Heart left ventricle (tissue), 16 donors: Measurements from ENCODE around the gene FXYD2. TPM values are rescaled to one million over a fixed set of nuclear protein-coding genes. Genes with fewer than 3 reads are reported as not detected.

Experiments
- ATAC-seq, 4 donors: fragments of 200-7000 bp; cut with Tn5 transposase; one replicate each; pipeline ENCODE4 v1.9.1; 2020 to 2022; ENCODE audit warnings: moderate library complexity in 4 of 4, mild to moderate bottlenecking in 3 of 4, moderate number of reproducible peaks in 1 of 4
- DNase-seq, 5 donors: peaks; one replicate each; pipeline ENCODE4 v3.0.0-alpha.2; 2020
- H3K27ac ChIP-seq, 12 donors: fragments of 200-600 bp; sonication (generic) in 4 of 12; one replicate each; pipeline versions ENCODE4 v1.5.0 to v1.8.0; 2016 to 2022; ENCODE audit warnings: mild to moderate bottlenecking in 2 of 12
- H3K27me3 ChIP-seq, 9 donors: fragments of 200-600 bp; sonication (generic) in 2 of 9; one replicate each; pipeline versions ENCODE4 v1.5.1 to v1.8.0; 2016 to 2022; ENCODE audit warnings: mild to moderate bottlenecking in 3 of 9
- H3K36me3 ChIP-seq, 9 donors: fragments of 200-600 bp; sonication (generic) in 2 of 9; one replicate each; pipeline versions ENCODE4 v1.5.0 to v1.8.0; 2018 to 2022; ENCODE audit warnings: mild to moderate bottlenecking in 2 of 9
- H3K4me1 ChIP-seq, 12 donors: fragments of 200-600 bp; sonication (generic) in 4 of 12; one replicate each; pipeline versions ENCODE4 v1.5.0 to v1.8.0; 2016 to 2022; ENCODE audit warnings: mild to moderate bottlenecking in 3 of 12
- H3K4me3 ChIP-seq, 12 donors: fragments of 200-600 bp; sonication (generic) in 4 of 12; one replicate each; pipeline versions ENCODE4 v1.5.0 to v1.8.0; 2017 to 2022; ENCODE audit warnings: mild to moderate bottlenecking in 9 of 12, moderate library complexity in 4 of 12
- H3K9me3 ChIP-seq, 12 donors: fragments of 200-600 bp; sonication (generic) in 4 of 12; one replicate each; pipeline versions ENCODE4 v1.5.0 to v1.8.0; 2016 to 2022; ENCODE audit warnings: mild to moderate bottlenecking in 1 of 12
- CTCF ChIP-seq, 12 donors: fragments of 200-600 bp; sonication (generic) in 4 of 12; IDR thresholded peaks; one replicate each; pipeline versions ENCODE4 v1.5.0 to v1.8.0; 2018 to 2022; ENCODE audit warnings: antibody characterized with exemption in 12 of 12, mild to moderate bottlenecking in 5 of 12
- POLR2A ChIP-seq, 2 donors: fragments of 450-650 bp; IDR thresholded peaks; one replicate each; pipeline ENCODE4 v1.6.1; 2017; ENCODE audit warnings: antibody characterized with exemption in 2 of 2, mild to moderate bottlenecking in 2 of 2, moderate library complexity in 2 of 2
- WGBS, 4 donors: extraction: QIAGEN DNeasy Blood & Tissue Kit in 2 of 4; methylation state at CpG; one replicate each; pipeline versions ENCODE4 v1.1.5 to v1.1.7; 2013 to 2018; 5-methylcytosine and 5-hydroxymethylcytosine counted together
- intact Hi-C, 10 donors: fragments of 100-400 bp; cut with DNase I; formaldehyde crosslinking; loops; one replicate each; pipeline versions ENCODE4 v1.11.1 to v1.14.2; 2022
- polyA plus RNA-seq, 2 donors: library from polyadenylated mRNA; stranded (reverse); fragments of 200-250 nt; gene quantifications; one replicate each; pipeline ENCODE4 v1.2.3, GENCODE V29; 2013
- total RNA-seq, 9 donors: library from RNA; depleted of rRNA in 2 of 9; stranded (reverse); fragments of >200 nt in 2 of 9; fragmentation: NEBNext Ultra II Directional in 3 of 9; extraction: Animal tissue kit (Norgen Biotek cat#: 25700) in 3 of 9; gene quantifications; one replicate each; pipeline versions ENCODE4 v1.1.0 to v1.2.4, GENCODE V29; 2016 to 2023
- donor health status: ischemic (EF 13 %, LVEDD 7.1; RV severe dilation, severe dysfunction).
- donor health status: healthy with polysubstance abuse.
- donor health status: DM: no; HTN: yes; CAD: no.
- donor health status: DM: no; HTN: no; CAD: no.
- donor health status: ischemic (EF 25% LVEDD 6.9; RV normal size, moderate dysfunction).
- donor health status: ischemic (EF 25% LVEDD 5.7; RV mildly dilated, moderate dysfunction).
- donor health status: healthy.
- donor health status: DM: yes; HTN: yes; CAD: no.
- donor health status: ischemic (EF 35%, LVEDD 5.7; RV mildly dilated, moderate dysfunction).
- donor health status: nonischemic (EF 11% LVEDD 7.7; RV severe dilation, severe dysfunction).
- donor health status: DM: yes; HTN: yes; CAD: no.
- donor health status: PGD.
- donor health status: ischemic (EF 29% LVEDD 5.4; RV normal size, mild dysfunction).
- donor health status: nonischemic (EF 23%, LVEDD 6.1; RV moderate dilation, normal function).

Gene FXYD2
- total and polyA plus RNA-seq, 11 donors: 0.48 to 2.7 (median 1.8) TPM; not detected in 1

DNA sequence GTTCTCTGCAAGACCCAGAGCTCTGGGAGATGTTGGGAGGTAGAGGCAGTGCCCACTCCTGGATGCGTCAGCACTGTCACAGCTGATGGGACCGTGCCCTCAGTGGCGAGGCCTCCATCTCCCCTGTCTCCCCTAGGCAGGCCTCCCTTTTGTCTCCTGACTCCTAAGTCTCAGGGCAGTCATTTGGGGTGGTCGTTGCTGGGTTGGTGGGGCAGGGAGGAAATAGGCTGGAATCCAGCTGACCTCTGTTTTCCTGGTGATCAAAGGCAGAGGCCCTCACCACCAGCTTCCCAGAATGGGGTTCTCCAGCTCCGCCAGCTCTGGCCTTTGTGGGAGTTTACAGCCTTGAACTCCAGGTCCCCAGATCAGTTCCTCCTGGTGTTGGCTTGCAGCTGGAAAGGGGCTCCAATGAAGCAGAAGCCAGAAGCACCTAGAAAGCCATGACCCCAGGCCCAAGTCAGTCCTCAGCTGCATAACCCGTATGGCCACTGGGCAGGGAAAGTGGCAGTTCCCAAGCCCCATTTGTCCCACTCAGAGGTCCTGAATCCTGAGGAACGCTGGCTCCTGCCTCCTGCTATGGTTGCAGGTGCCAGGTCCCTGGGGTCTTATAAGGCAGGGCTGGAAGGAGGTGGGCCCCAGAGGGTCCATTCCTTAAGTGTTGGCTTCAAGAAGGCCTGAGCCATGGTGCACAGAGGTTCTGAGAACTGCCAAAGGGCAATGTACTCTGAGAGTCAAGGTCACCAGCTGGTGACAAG, 7.3 kb upstream of the FXYD2 start:
- DNase-seq (peak in 2 of 5 donors; percentile 4 to 20), ATAC-seq (no peak)
- WGBS, 4 donors: 74 to 88% (median 83%) methylated on average over 5 to 7 of the region's 7 CpGs
- Histone ChIP-seq H3K27ac (no peak overlapping the region), H3K27me3 (no peaks in the 10 kb centered on the region), H3K4me1 (peaks cover 0 to 52% (median 25%) of the 10 kb centered on the region in 12 donors), H3K4me3 (no peak overlapping the region), H3K36me3 (no peaks in the 10 kb centered on the region), H3K9me3 (no peaks in the 10 kb centered on the region)
- intact Hi-C loops: loop anchor here in 1 of 10 donors (5.0 kb wide), 1 partner anchor 220 kb away; no protein-coding TSS in a partner anchor
- TF ChIP-seq POLR2A (IDR thresholded peaks at IDR 0.05) (no peak), CTCF (IDR thresholded peaks at IDR 0.05) (no peak)

- H3K36me3 ChIP-seq: no peaks in the 10 kb centered on the region
- H3K27me3 ChIP-seq: no peaks in the 10 kb centered on the region
- peaks cover 0 to 44% (median 25%) of the 10 kb centered on the region in 12 donors for H3K4me1 ChIP-seq
- H3K9me3 ChIP-seq: no peaks in the 10 kb centered on the region
- H3K27ac ChIP-seq: no peak overlapping the region
- TF ChIP-seq CTCF (IDR thresholded peaks at IDR 0.05) (no peak), POLR2A (IDR thresholded peaks at IDR 0.05) (no peak)
- intact Hi-C loops: loop anchor here in 1 of 10 donors (5.0 kb wide), 1 partner anchor 221 kb away; no protein-coding TSS in a partner anchor
- no peak for ATAC-seq
- no peak overlapping the region for H3K4me3 ChIP-seq
- WGBS, 4 donors: 48 to 71% (median 63%) methylated on average over 6 of the region's 6 CpGs
- peak in 2 of 5 donors; percentile 6 to 19 for DNase-seq
Observed at GRCh38 chr11:117830674-117831351, 6.3 kb upstream of the FXYD2 start.

- intact Hi-C loops: loop anchor here in 1 of 10 donors (5.0 kb wide), 1 partner anchor 222 kb away; no protein-coding TSS in a partner anchor
- ATAC-seq (no peak), DNase-seq (peak in 2 of 5 donors; percentile 4 to 26)
- H3K27me3 ChIP-seq: no peaks in the 10 kb centered on the region
- H3K27ac ChIP-seq: no peak overlapping the region
- peaks cover 0 to 50% (median 30%) of the 10 kb centered on the region in 12 donors for H3K4me1 ChIP-seq
- WGBS, 4 donors: 79 to 90% (median 84%) methylated on average over 14 of the region's 14 CpGs
- TF ChIP-seq POLR2A (IDR thresholded peaks at IDR 0.05) (no peak), CTCF (IDR thresholded peaks at IDR 0.05) (no peak)
- H3K9me3 ChIP-seq: no peaks in the 10 kb centered on the region
- H3K36me3 ChIP-seq: no peaks in the 10 kb centered on the region
- no peak overlapping the region for H3K4me3 ChIP-seq
Observed at GRCh38 chr11:117830072-117830471, 5.5 kb upstream of the FXYD2 start.

DNA sequence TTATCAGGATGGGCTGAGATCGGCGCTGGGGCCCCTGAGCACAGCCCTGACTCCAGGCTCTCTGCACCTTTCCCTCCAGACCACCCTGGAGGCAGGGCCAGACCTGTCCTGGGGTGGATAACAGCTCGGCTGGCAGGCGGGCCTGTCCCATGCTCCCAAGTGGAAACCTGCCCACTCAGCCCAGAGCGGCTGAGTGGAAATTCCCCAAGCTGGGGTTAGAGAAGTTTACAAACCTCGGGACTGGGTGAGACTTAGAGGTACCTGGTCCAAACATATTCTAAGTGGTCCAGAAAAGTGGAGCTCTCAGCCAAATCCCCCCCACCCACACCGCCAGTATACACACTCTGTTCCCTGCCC, 4.8 kb upstream of the FXYD2 start:
- H3K36me3 ChIP-seq: no peaks in the 10 kb centered on the region
- TF ChIP-seq POLR2A (IDR thresholded peaks at IDR 0.05) (no peak), CTCF (IDR thresholded peaks at IDR 0.05) (no peak)
- ATAC-seq (no peak), DNase-seq (peak in 3 of 5 donors; percentile 6 to 28 (median 24))
- H3K4me1 ChIP-seq: peaks cover 0 to 58% (median 35%) of the 10 kb centered on the region in 12 donors
- no peaks in the 10 kb centered on the region for H3K9me3 ChIP-seq
- peak overlapping the region in 4 of 12 donors; percentile 38 to 60 (median 53) for H3K27ac ChIP-seq
- no peak overlapping the region for H3K4me3 ChIP-seq
- H3K27me3 ChIP-seq: no peaks in the 10 kb centered on the region
- WGBS, 4 donors: 74 to 84% (median 79%) methylated on average over 7 of the region's 7 CpGs
- intact Hi-C loops: no loop called here
